ENCODE measurements around the gene PROS1.
"Not testable (repeated sequence)": the region's sequence is repeated elsewhere in the genome, so short reads cannot be mapped to it uniquely, and the experiment has no call there.

Gene PROS1

DNA sequence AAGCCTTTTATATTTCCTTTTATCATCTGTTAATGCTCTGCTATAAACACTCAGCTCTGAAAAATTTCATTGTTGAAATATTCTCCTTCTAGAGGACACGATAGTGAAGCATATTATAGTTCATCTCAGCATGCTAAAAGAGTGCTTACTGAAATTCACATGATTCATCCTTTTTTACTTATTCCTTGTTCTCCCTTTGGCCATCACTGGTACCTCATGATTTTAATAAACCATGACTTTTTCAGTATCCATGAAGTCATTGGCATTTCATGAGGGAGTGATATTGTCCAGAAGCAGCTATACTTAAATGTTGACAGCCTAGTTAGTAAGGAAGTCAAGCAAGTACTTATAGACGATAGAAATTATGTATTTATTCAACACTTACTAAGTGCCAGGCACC is 112.7 kb downstream of the PROS1 start:
- DNase-seq, result no peak

DNA sequence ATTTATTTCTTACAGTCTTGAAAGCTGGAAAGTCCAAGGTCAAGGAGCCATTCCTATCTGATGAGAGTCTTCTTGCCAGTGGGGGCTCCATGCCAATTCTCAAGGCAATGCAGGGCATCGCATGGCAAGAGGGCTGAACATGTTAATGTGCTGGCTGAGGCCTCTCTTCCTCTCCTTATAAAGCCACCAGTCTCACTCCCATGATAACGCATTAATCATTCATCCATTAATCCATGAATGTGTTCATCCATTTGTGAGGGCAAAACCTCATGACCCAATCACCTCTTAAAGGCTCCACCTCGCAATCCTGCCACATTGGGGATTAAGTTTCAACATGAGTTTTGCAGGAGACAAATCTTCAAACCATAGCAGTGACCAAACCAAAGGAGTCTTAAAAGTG is 118.3 kb downstream of the PROS1 start:
- no peak for DNase-seq

- DNase-seq, result not testable (repeated sequence)
Measured at GRCh38 chr3:93852228-93852627, 121.5 kb downstream of the PROS1 start.

DNA sequence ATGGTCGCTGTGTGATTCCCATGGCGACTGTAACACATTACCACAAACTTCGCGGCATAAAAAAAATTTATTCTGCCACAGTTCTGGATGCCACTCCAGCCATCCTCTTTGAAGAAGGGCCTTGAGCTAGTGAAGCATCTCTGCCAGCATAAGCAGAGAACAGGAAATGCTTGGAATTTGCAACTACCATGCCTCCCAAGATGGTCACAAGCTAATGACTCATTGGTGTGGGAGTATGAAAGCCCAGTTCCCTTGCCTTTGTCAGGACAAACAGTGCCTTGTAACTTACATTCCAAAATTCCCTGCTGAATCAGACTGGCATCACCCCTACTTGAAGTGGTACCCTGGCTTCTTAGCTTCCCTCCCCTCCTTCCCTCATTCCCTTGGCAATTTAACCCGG is 129.7 kb downstream of the PROS1 start:
- no peak for DNase-seq

- DNase-seq, result not testable (repeated sequence)
Measured at GRCh38 chr3:93839193-93839592, 134.5 kb downstream of the PROS1 start.

Data from stimulated activated CD4-positive, alpha-beta T cell treated with anti-CD3 and anti-CD28 coated beads, Interleukin-2, amount 100 ng/mL, for 24 hours (primary cell).